HG03575 (cell line): Measurements from ENCODE around the gene LTBP1.

Experiments used
- ATAC-seq: cut with Tn5 transposase; IDR thresholded peaks from one replicate; pipeline ENCODE4 v1.9.1; 2021; ENCODE audit not compliant: unreplicated experiment, insufficient number of reproducible peaks, low FRiP score; ENCODE audit errors: extremely low read depth

Gene LTBP1

GRCh38 chr2:33126552-33126951 lies 179.8 kb downstream of the LTBP1 start:
- ATAC-seq, result no peak

DNA sequence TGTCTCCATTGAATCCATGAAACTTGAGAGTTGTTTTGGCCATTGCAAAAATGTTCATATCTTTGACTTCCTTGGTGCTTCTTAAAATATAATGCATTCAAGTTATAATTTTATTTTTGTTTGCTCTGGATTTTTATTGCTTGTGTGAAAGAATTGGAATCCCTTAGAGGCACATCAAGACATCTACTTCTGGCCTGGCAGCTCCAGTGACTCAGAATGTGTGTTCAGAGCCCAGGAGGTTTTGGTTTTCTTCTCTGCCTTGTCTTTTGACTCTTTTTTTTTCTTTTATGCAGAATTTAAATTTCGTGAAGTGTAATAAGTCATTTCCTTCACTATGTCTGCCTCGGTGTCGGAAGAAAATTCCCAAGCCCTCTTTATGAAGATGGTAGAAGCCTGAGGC lies 180.2 kb downstream of the LTBP1 start:
- ATAC-seq, result no peak

DNA sequence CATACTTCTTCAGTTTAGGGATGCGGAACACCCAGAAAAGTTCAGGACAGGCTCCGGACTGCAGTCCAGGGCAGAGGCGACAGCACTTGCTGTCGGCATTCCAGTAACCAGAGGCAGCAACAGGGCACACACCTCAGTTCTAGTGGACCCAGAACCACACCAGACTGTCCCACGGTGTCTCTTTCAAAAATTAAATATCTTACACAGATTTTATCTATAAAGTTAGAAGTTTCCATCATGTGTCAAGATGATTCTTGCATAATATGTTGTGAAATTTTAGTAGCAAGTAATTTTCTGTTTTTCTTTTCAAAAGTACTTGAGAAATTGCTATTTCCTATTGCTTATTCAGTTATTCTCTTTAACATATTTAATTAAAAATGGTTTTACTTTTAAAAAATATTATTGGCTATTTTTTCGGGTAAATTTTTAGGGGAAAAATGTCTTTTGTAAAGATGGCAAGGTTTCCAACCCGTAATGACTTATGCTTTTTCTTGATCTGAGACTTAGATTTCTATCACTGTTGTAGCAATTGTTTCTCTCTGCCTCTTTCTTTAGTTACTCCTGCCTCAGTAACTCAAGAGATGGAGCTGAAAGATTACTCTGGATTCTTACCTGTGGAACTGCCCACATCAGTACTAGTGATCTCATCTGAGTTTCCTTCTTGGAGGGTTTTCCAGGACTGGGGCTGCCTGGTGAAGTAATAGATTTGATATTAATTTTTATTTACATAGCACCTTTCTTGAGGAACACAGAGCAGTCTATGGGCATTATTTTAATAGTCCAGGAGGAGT lies 182.7 kb downstream of the LTBP1 start:
- ATAC-seq, result no peak

DNA sequence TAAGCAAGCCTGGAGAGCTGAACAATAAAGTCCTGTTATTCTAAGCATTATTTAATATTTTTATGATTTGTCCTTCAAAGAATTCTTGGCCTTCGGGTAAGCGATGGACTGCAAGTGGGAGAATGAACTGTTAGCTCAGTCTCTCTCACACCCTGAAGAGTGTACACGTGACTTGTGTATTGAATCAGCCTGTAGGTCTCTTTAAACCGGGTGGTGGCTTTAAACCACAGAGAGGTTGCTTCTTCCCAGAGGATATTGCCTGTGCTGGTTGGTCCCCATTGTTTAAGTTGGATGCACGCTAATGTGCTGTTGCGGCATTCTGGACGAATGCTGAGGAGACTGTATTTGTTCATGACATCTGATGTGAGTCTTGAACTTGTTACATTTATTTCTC lies 183.3 kb downstream of the LTBP1 start:
- ATAC-seq, result no peak

DNA sequence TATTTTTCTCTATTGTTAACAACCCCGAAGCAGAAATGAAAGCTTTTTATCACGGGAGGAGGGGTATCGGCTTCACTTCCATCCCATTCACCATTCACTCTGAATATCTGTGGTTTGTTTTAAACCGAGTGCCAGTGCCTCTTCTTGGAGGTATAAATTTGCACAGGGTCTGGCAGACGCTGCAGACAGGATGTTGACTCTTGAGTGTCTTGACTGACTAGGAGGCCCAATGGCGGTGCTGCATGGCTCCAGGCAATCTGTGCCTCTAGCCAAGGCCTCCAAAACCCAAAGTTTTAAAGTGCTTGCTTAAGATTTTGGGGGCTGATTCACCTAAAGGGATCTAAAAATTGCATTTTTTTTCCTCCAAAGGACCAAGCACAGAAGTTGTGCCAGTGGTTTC lies 183.8 kb downstream of the LTBP1 start:
- ATAC-seq, result no peak

- no peak for ATAC-seq
Measured at GRCh38 chr2:33131111-33131510, 184.4 kb downstream of the LTBP1 start.

DNA sequence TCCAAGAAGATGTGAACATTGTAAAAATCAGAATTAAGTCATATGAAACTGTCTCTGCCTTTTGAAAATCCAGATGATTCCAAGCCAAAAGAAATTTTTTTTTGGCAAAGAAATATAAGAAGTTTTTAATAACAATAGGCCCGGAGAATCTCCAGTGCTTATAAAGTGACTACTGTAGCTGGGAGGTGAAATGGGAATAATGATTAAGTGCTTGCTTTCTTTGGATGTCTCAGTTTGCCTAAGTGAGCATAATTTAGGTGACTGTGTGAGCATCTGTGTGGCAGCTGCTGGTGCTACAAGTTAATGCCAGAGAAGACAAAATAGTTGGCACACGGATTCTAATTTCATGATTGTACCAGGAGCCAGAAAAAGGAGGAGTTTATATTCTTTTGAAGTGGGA lies 185.0 kb downstream of the LTBP1 start:
- ATAC-seq, result no peak

DNA sequence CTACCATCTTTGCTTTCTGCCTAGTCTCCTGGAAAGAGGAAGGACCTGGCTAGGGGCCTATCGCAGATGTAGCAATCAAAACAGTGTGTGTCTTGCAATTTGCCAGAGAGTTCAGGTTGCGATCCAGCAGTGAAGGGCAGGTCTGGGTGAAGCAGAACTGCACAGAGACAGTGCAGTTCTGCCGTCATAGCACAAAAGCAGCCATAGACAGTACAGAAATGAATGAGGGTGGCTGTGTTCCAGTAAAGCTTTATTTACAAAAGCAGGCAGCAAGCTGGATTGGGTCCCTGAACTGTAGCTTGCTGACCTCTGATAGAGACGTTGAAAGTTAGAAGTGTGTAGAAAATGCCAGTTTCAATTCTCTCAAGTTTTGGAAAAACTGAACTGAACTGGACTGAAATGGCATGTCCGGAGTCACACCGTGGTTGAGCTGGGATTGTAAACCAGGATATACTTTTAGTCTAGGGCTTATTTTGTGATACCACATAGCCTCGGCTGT lies 186.8 kb downstream of the LTBP1 start:
- ATAC-seq, result no peak

DNA sequence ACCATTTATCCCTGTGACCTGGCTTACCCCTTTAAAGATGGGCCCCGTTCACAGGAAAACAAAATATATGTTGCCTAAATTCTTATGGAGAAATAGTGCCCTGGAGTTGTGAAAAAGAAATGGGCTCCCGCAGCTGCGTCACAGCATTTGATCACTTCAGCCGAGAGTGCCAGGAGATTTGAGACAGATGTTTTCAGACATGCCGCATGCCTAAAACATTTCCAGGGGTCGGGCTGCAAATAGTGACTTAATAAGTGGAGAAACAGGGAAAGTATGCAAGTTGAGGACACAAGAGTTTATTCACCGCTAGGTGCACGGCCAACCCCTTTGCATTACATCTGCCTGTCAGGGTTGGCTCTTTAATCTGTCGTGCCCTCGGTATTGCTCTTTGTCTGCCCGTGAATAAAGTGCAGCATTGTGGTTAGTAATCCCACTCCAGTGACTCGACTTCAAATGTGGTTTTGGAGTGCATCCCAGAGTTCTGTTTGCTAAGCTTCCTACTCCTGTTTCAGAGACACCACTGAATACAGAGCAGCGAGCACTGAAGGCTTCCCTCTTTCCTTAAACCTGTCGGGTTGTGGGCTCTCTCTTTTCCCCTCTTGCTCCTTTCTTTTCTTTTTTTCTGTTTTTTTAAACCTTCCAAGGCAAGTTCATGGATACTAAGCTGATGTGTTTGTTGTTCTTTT lies 187.5 kb downstream of the LTBP1 start:
- no peak for ATAC-seq

- ATAC-seq, result no peak
Measured at GRCh38 chr2:33134791-33135560, 188.2 kb downstream of the LTBP1 start.

GRCh38 chr2:33135645-33136044 lies 188.9 kb downstream of the LTBP1 start:
- no peak for ATAC-seq

DNA sequence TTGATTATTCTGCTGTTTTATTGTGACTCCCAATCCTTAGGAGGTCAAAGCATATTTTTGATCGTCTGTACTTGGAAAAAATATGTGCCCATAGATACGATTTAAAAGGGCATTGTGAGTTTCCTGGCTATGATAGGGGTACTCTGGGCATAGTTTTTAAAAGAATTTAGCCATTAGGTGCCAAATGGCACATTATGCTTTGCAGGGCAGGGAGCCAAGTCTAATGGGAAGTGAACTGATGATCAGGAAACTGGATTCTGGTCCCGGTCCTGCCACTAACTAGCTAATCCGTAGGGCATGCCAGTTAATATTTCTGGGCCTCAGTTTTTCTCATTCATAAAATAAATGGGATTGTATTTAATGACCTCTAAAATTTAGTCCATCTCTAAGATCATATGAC lies 189.3 kb downstream of the LTBP1 start:
- no peak for ATAC-seq

DNA sequence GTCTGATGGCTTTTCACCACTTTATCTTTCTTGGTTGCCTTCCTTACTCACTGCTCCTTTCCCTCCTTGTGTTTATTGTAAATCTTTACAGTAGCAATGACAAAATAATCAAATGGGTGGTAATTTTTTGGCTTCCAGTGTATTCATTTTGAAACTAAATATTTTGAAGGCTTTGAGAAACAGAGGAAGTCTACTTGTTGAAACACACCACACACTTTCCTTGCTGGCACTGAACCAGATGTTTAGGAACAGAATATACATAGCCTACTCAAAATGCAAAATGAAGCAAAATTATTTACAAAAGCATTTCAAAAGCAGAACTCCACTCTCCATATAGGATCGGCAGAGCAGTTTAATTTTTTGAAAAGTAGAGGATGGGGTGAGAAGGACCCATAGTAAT lies 189.8 kb downstream of the LTBP1 start:
- no peak for ATAC-seq

- no peak for ATAC-seq
Measured at GRCh38 chr2:33137331-33137730, 190.6 kb downstream of the LTBP1 start.

DNA sequence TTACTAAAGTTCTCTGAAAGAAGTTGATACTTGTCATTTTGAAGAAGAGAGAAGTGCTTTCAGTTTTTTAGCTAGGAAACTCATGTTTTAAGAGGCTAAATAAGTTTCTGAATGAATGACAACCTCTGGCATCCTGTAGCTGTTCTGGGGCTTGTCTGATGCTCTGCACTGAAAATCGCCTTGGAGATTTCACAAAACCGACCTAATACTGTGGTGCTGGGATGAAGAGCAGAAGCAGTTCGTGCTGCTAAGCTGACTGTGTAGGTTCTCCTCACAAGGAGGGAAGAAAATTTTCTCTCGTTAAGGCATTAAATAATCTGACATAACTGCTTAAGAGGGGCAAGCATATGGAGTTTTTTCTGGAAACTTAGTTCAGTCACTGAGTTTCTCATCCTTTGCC lies 193.2 kb downstream of the LTBP1 start:
- ATAC-seq, result no peak

GRCh38 chr2:33141476-33141875 lies 194.7 kb downstream of the LTBP1 start:
- no peak for ATAC-seq

GRCh38 chr2:33142810-33143209 lies 196.1 kb downstream of the LTBP1 start:
- no peak for ATAC-seq

DNA sequence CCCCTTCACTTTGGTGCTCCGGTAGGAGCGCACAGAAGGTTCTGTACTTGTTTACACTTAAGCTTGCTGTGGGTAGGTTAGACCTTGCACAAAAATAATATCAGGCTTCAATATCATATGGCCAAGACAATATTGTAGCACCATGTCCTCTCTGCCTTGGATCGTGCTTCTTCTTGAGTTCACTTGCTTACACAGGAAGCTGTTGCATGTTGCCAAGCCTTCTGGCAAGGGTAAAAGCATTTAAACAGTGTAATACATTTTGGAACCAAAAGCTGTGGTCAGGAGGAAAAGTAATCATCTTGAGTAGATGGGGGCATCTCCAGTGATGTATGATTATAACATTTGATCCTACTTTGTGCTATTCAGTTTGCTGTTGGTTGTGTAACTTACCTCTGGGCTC lies 197.5 kb downstream of the LTBP1 start:
- ATAC-seq, result no peak

- no peak for ATAC-seq
Measured at GRCh38 chr2:33145459-33145858, 198.7 kb downstream of the LTBP1 start.

- no peak for ATAC-seq
Measured at GRCh38 chr2:33146102-33146501, 199.3 kb downstream of the LTBP1 start.
